Measurements from ENCODE around the gene SUMF1.

The SUMF1 gene

DNA sequence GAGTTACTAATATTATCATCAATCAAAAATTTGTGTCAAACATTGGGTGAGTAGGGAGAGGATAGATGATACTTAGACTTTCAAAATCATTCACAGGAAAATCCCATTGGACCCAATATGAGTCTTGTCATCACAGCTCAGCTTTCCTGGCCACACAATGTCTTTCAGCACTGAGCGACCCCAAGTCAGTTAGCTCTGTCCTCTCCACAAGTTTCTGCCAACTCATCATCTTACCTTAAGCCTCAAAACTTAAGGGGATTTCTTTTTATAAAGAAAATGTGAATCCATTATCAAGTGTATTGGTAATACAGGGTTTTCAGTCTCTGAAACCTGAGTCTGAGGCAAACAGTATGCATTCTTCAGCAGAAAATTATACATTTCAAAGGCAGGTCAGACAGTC is 55.8 kb downstream of the SUMF1 start:
- DNase-seq, result no peak

DNA sequence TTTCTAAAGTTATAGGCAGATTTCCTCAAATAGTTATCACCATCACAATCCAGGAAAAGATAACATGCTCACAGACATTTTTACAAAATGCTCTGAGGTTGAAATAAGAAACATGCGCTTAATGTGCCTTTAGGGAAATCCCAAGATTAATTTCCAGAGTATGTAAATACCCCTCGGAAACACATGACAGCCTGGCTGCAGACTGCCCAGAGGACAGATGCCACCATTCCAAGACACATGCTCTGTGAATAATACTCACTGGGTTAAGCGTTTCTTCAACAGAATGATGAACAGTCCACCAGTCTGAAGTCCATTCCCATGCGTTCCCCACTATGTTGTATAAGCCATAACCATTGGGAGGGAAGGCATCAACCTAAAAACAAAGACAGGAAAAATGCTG is 56.5 kb downstream of the SUMF1 start:
- DNase-seq, result no peak

DNA sequence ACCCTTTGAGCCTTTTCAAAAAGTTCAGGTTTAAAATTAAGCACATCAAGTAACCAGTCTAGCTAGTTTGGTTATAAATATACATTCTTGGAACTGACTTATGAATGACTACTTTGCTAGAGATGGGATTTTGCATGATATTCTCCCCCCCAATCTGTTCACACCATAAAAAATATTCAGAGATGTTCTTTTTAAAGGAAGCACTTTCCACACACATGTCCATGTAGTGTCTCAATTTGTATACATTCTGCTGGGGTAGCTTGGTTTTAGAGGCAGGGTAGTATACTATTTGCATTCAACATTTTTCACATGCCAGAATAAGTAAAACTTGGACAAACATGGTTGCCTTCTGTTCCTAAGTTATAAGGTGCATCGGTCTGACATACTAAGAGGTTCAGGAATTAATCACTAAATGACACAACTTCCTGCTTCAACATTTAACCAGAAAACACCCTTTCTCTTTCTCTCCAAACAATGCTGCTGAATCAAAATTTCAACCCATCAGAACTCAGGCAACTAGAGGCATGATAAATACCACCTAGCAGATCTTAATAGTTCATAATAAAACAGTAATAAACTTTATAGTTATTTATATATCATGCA is 57.0 kb downstream of the SUMF1 start:
- DNase-seq, result no peak

DNA sequence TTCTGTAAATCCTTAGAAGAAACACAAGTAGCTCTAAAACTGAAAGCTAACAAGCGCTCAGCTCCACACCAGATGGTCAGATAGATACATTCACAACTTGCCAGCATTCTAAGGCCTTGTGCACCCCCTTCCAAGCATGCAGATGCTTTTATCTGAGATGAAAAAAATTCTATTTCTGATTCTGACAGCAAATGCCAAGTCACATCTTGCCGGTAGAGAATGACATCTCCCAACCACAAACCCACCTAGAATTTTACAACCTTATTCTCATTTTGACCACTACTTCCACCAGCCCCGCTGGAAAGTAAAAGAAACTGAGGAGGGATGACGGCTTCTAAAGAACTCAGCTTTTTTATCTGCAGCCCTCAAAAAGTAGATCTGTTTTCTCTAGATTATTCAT is 57.7 kb downstream of the SUMF1 start:
- DNase-seq, result no peak

DNA sequence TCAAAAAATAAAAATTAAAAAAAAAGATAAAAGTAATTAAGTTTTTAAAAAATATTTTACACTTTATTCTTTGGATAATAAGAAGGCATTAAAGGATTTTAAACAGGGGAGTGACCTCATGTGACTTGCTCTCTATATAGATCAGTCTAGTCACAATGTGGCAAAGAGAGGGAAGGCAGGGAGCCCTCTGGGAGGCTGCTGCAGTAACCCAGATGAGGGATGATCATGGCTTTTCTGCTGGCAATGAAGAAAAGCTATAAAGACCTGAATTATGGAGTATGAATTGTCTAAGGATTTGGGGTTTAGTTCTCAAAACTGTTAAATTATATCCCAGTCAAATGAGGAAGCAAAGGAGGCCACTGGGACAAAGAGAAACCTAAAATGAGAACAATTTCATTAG is 58.1 kb downstream of the SUMF1 start:
- no peak for DNase-seq

DNA sequence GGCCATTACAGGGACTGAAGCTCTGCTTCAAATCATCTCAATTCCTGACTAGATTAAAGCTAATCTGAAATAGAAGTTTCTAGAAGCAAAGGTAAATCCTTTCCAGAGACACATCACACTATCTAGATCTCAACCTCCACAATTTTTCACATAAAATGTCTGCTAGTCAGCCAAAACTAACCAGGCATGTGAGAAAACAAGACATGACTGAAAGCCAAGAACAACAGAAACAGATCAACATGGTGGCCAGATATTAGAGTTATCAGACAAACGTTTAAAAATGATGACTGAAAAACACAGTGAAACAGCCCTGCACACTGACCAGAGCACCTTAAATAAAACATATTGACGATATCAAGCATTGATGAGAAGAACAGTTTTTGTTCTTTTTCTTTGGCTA is 59.1 kb downstream of the SUMF1 start:
- DNase-seq, result no peak

DNA sequence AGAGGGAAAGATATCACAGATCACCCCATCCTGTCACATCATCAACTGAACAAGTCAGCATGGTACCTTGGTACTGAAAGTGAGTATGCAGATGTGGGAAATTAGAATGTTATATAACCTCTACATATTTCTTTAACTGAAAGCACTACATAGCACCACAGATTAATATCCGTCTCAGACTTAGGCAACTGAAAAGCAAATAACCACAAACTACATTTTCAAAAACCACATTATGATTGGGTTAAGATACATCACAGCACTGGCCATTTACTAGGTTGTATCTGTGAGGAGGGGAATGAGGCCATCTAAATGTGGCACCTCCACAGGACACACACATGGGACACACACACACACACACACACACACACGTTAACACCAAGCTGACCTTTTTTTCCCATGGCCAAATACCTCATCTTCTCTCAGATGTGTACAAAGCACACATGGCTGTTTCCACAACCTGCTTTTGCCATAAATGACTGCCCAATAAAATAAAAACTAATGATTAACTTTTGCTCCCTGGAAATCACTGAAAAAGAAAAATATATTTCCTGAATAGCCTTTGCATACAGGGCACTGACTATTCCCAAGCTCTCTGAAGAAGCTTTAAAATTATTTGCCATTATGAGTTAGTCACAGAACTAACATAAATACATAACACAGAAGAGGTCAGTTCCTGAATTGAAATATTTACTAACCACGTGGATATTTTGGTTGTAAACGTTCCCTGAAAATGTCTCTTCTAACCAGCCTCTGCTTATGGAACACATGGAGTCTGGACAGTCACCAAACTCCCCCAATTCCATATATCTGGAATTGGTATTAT is 60.1 kb downstream of the SUMF1 start:
- DNase-seq, result no peak

DNA sequence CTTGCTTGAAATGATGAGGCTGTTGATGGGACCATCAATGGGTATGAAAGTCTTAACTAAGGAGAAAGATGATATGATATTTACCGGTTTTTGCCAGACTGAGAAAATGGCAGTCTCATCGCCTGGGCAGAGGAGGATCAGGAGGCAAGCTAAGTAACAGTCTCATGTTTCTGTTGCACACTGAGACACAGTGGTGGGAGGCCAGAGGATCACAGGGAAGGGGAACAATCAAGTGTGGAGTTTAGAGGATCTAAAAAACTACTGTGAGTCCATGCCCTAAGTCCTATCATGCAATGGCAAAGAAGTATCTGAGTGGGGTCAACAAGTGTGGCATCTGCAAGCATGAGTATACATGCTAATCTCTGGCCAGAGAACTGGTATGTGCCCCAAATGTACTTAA is 62.2 kb downstream of the SUMF1 start:
- no peak for DNase-seq

DNA sequence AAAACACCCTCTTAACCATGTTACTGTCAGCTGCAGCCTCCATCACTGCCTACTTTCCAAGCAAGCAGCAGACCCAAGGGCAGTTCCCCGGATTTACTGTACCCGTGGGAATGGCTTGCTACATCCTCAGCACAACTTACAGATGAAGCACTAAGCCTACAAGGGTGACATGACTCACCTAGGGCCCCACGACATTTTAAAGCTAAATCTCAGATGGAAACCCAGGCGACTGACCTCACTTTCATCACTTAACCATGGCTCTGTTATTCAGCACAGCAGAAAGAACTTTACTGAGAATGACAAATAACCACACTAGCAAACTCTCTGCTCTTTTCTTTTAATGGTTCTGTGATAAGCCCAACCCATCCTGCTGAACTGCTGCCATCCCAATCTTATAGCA is 65.6 kb downstream of the SUMF1 start:
- no peak for DNase-seq

DNA sequence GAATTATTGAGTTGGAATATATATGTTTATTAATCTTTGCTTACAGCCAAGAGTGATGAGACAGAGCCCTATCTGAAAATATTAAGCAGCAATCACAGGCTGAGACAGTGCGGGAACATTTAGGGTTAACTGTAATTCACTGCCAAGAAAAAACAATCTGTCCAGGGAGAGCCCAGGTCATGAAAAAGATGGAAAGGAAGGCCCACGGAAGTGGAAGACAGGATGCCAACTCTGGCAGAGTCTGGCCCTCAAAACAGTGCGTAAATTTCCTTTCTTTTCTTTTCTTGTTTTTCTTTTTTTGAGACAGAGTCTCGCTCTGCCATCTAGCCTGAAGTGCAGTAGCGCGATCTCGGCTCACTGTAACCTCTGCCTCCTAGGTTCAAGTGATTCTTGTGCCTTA is 67.6 kb downstream of the SUMF1 start:
- no peak for DNase-seq

DNA sequence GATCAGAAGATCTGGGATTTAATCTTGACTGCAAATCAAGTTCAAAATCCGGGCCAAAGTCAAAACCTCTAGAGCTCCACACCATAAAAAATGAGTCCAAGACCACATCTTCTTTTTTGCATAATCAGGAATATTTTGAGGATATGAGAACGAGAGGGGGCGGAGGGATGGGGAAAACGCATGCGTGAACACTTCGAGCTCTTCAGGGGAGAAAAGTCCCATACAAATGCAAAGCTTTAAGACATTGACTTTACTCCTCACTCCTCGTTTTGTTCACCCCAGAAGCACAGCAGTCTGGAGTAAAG is 68.2 kb downstream of the SUMF1 start:
- DNase-seq, result no peak

DNA sequence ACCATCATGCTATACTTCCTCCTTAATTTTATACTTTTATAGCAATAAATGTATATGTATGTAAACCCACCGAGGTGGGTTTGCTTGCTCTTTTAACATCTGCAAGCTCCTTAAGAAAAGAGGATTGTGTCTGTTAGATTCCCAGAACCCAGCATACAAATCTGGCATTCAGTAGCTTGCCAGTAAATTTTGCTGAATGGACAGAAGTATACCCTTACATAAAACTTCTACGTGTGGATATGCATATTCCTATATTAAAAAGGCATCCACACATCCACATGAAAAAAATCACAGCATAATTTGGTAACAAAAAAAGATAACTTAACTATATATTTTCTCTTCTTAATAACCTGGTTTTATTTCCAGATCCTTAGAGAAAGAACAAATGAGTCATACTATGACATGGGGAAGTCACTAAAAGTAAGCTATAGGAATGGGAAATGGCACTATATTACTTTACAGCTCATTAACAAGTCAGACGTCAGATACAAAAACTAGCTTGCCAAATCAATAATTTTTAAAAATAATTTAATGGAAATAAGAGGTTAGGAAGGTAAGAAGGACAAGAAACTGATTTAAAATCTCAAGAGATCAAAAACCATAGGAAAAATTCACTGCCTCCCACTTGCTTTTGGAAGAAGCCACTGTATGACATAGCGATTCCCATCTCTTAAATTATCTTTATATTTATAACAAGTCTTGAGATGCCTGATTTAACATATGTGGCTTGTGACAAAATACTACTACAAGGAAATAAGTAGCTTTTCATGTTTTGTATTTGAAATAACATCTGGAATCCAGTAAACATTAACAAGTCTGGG is 68.7 kb downstream of the SUMF1 start:
- DNase-seq, result no peak

DNA sequence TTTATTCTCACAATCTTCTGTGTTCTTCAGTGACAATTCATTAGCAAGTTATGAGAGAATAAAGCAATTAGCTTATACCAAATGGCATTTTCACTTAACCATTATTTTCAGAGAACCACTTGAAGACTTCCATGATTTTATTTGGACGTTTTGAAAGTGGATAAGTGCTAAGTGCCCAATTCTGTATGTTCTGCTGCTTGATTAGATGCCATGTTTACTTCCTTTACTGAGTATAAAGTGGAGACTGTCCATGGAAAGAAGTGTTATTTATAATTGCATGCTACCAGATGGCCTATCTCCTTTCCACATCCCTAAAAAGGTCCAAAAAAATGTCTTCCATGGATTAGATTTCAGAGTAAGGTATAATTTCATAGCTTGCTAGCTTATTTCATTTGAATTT is 69.6 kb downstream of the SUMF1 start:
- no peak for DNase-seq

DNA sequence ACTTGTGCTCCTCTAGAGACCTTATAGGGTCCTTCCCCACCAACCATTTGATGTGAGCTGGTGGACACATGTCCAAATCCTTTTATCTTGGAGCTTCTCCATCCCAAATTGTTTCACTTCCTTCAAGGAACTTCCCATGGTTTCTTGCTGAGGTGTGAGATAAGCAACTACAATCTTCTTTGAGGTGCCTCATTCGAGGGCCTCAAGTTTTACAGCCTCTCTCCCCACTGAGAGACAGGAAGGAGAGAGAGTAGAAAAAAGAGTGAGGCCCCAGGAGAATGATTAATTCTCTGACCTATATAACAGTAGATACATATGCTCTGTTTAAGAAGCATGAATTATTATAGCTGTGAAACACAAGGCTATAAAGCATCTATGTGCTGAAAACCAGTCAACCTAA is 70.5 kb downstream of the SUMF1 start:
- DNase-seq, result no peak

DNA sequence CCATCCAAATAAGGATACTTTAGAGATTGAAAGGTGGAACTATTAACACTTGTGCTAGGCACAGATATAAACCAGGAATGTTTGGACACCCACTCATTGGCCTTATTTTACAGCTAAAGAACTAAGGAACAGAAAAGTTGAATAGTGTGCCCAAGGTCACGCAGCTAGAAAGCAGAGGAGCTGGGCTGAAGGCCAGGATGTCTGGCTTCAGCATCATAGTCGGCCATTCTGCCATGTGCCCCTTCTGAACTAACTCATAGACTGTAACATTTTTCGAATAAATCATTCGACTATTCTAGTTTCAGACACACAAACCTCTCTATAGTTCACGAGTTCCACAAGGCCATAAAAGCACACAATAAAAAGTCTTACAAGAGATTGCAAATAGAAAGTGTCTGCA is 71.1 kb downstream of the SUMF1 start:
- no peak for DNase-seq

DNA sequence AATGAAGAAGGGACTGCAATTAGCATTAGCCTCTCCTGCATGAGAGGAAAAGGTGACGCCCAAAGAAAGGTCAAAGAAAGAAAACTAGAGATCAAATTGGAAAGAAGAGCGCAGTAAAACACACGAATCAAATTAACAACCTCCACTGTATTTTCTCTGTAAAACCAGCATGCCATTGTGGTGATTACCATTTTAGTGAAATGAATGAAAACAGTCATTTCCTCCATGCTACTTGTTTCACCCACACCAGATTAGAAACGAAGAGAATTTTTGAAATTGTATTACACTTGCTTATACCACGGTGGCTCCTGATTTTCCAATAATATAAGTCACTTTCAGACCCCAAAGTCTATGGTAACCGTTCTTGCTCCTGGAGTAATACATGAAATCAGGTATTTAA is 71.6 kb downstream of the SUMF1 start:
- DNase-seq, result no peak

DNA sequence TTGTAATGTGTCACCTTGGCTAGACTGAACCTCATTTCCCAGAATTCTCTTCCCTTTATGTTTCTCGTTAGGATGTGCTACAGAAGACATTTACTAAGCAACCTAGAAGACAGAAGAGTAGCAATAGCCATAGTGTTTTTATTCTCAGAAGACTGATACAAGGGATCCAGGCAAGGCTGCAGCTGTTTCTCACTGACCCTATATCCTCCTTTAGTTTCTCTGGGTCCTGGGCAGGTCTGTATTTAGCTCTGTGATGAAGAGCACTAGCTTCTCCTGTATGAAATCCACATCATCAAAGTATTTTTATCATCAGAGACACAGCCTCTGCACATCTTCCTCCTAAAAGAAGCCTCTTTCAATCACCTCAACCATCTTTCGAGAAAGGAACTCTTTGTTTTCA is 72.5 kb downstream of the SUMF1 start:
- no peak for DNase-seq

DNA sequence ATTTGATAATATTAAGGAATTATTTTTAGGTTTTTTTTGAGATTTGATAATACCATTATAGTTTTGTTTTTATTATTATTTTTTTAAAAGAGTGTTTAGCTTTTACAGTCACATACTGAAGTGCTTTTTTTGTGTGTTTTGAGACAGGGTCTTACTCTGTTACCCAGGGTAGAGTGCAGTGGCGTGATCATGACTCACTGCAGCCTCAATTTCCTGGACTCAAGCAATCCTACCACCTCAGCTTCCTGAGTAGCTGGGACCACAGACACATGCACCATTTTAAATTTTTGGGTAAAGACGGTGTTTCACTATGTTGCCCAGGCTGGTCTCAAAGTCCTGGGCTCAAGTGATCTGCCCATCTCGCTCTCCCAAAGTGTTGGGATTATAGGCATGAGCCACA is 73.0 kb downstream of the SUMF1 start:
- DNase-seq, result peak; percentile 12

DNA sequence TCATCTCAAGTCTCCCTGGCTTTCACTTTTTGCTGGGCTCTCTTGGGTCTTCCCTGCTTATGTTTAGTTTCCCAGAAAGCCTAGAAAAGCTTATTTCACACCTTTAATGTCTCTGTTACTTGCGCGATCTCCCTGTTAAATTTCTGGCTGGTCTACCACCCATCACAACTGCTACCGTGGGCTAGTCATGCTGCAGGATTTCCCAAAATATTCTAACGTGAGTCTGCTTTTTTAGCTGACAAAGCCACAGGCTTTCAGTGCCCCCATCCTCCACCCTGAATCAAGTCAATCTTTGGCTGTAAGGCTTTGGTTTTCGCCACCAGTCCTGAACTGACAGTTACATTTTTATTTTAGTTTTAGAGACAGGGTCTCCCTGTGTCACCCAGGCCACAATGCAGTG is 74.1 kb downstream of the SUMF1 start:
- DNase-seq, result no peak

DNA sequence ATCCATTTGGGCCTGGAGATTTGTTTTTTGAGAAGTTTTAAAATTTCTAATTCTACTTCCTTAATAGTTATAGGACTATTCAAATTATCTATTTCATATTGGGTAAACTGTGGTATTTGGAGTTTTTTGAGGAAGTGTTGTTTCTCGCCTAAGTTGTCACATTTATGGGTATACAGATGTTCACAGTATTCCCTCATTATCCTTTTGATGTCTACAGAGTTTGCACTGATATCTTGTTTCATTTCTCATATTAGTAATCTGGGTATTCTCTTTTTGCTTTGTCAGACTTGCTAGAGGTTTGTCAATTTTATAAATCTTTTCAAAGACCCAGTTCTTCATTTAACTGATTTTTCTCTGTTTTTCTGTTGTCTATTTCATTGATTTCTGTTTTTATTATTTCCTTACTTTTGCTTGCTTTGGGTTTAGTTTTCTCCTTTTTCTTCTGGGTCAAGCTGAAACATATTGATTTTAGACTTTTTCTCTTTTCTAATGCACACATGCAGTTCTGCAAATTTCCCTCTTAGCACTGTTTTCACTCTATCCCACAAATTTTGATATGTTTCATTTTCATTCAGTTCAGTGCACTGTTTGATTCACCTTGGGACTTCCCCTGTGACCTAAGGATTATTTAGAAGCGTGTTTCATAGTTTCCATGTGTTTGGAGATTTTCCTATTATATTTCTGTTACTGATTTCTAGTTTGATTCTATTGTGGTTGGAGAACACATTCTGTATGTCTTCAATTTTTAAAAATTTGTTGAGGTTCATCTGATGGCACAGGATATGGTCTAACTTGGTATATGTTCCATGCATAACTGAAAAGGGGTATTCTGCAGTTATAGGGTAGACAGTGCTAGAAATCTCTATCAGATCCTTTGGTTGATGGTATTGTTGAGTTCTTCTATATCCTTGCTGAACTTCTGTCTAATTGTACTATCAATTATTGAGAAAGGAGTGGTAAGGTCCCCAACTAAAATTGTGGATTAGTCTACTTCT is 79.6 kb downstream of the SUMF1 start:
- DNase-seq, result no peak

DNA sequence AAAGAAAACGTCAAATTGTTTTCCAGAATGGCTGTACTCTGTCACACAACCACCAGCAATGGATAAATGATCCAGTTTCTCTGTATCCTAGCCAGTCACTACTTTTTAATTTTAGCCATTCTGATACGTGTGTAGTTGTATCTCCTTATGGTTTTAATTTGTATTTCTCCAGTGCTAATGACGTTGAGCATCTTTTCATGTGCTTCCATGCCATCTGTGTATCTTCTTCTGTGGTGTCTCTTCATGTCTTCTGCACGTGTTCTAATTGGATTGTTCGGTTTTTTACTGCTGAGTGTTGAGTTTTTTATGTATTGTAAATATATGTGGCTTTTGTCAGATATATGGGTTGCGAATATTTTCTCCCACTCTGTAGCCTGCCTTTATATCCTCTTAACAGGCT is 81.9 kb downstream of the SUMF1 start:
- DNase-seq, result no peak

DNA sequence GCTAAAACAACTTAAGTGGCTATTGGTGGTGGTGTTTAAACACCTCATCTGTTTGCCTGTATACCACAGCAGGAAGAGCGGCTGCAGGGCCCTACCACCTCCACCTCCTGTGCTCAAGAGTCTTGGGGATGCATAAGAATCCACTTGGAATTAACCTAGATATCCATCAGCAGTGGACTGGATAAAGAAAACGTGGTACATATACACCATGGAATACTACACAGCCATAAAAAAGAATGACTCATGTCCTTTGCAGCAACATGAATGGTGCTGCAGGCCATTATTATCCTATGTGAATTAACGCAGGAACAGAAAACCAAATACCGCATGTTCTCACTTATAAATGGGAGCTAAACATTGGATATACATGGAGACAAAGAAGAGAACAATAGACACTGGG is 87.1 kb downstream of the SUMF1 start:
- no peak for DNase-seq

DNA sequence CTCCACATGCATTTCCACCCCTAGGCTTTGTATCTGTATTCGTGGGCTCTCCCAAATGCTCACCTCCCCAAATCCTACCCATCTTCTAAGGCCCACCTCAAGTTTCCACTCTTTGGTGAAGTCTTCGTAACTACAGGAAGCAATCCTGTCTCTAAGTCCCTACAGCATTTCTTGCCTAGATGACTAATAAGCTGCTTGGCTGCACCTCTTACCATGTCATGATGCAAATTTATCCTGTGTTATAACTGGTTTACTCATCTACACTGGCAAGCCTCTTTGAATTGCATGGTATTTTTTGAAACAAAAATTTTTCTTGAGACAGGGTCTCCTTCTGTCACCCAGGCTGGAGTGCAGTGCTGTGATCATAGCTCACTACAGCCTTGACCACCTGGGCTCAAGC is 90.6 kb downstream of the SUMF1 start:
- DNase-seq, result no peak

Measured in fibroblast of skin of right biceps (primary cell).